Measurements from ENCODE around the gene GCN1. TPM values are rescaled to one million over a fixed set of nuclear protein-coding genes. Genes with fewer than 3 reads are reported as not detected.
A peak's percentile ranks its signal among the peaks of the same experiment; 100 is the strongest.

GCN1 gene
- total and polyA plus RNA-seq, 10 of the 15 experiments (the other 5 are each of a cell fraction or from before 2014, with no cell fraction given) = 10.8 to 150 (median 58.3) TPM

GRCh38 chr12:120089105-120089504 is 105.4 kb downstream of the GCN1 start (continued):
- TF ChIP-seq MAX (IDR thresholded peaks at IDR 0.05; ENCODE audit: low read depth, low read length) = no peak
- no peak for TF ChIP-seq ZNF274 (IDR thresholded peaks at IDR 0.05; ENCODE audit: insufficient read depth, insufficient read length)
- no peak for TF ChIP-seq USF1 (IDR thresholded peaks at IDR 0.05; ENCODE audit: borderline replicate concordance, extremely low read length, insufficient read depth, low read depth, low read length)
- TF ChIP-seq TARDBP (IDR thresholded peaks at IDR 0.05; ENCODE audit: borderline replicate concordance) = no peak
- no peak for TF ChIP-seq CHD2 (IDR thresholded peaks at IDR 0.05; ENCODE audit: borderline replicate concordance, low read depth, low read length)
- TF ChIP-seq SUZ12 (IDR thresholded peaks at IDR 0.05; ENCODE audit: unreplicated experiment) = no peak

- peak overlapping the region; percentile 65 for H3K27ac ChIP-seq (ENCODE audit: control insufficient read depth, insufficient read depth)
- H3K4me3 ChIP-seq = peak overlapping the region; percentile 55; the same call in 1 of the 2 replicates
- in situ Hi-C loops (cut with MboI) = no loop called here
- no peaks in the 10 kb centered on the region; a peak in 1 of 4 replicates for H3K36me3 ChIP-seq (ENCODE audit: control insufficient read depth in 2 of 2, insufficient read depth in 2 of 2, low read length in 1 of 2)
- no peaks in the 10 kb centered on the region for H3K79me2 ChIP-seq (ENCODE audit: control insufficient read depth, insufficient read depth, low read length)
- intact Hi-C loops (cut with micrococcal nuclease; ENCODE audit: unreplicated experiment) = loop anchor here (2.0 to 10.0 kb wide), 4 partner anchors 24 to 152 kb away; partner anchors contain the start of gene BICDL1
- POLR2A ChIA-PET = interaction anchor here (0.6 to 3.1 kb wide), 10 partner anchors 23 to 114 kb away, joined by 3 to 14 read pairs (median 4); partner anchors contain the start of genes BICDL1, RAB35 and RPLP0
- H3K4me1 ChIP-seq (ENCODE audit: control insufficient read depth, insufficient read depth, low read length) = peaks cover 12% of the 10 kb centered on the region
- peak overlapping the region; percentile 96 for H3K4me2 ChIP-seq (ENCODE audit: control insufficient read depth, insufficient read depth)
- H3K27me3 ChIP-seq (replicated peaks in 1 of 2; ENCODE audit: control insufficient read depth in 2 of 2, insufficient read depth in 2 of 2, low read length in 1 of 2) = no peaks in the 10 kb centered on the region
- peak; percentile 98 for DNase-seq (ENCODE audit: low read depth, low spot score)
- no peaks in the 10 kb centered on the region; the same call in 1 of the 2 replicates for H4K20me1 ChIP-seq (ENCODE audit: control insufficient read depth, insufficient read depth)
- H3K9ac ChIP-seq (ENCODE audit: control insufficient read depth, insufficient read depth, low read length) = peak overlapping the region; percentile 69
- BruUV-seq (replicated peaks) = no TSS peak
- CTCF ChIA-PET = interaction anchor here (0.6 to 2.0 kb wide), 33 partner anchors 10 to 185 kb away, joined by 3 to 22 read pairs (median 4); partner anchors contain the start of genes BICDL1 and RPLP0
- RAD21 ChIA-PET (ENCODE audit: unreplicated experiment) = interaction anchor here (0.7 to 2.7 kb wide), 21 partner anchors 16 to 359 kb away, joined by 3 to 37 read pairs (median 4); partner anchors contain the start of genes BICDL1, RAB35 and RPLP0
- SMC1A ChIA-PET (ENCODE audit: uncharacterized antibody, unreplicated experiment) = interaction anchor here (1.0 to 2.5 kb wide), 11 partner anchors 25 to 124 kb away, joined by 3 to 20 read pairs (median 4); partner anchors contain the start of genes BICDL1 and RPLP0
- no peaks in the 10 kb centered on the region for H3K9me3 ChIP-seq (replicated peaks; ENCODE audit: control insufficient read depth, insufficient read depth, low read length)
- peak; percentile 98 for ATAC-seq
- H2AFZ ChIP-seq (ENCODE audit: control insufficient read depth, low read depth, low read length) = peak overlapping the region; percentile 97
- peak; percentile 99 for FAIRE-seq
- WGBS (ENCODE audit: insufficient coverage, insufficient replicate concordance, low lambda C conversion rate, missing lambda C conversion rate) = 1% methylated on average over 55 of the region's 55 CpGs
- peak; percentile 79; the same call in 1 of the 2 replicates for TF ChIP-seq MAX (IDR thresholded peaks at IDR 0.05; ENCODE audit: low read depth, low read length)
- TF ChIP-seq ZNF687 (IDR thresholded peaks at IDR 0.05) = peak; percentile 31; the same call in 1 of the 2 replicates
- peak; percentile 15; the same call in 1 of the 2 replicates for TF ChIP-seq EED (IDR thresholded peaks at IDR 0.05; ENCODE audit: low read depth)
- no peak for TF ChIP-seq MTA2 (IDR thresholded peaks at IDR 0.05; ENCODE audit: low read depth)
- TF ChIP-seq BACH1 (IDR thresholded peaks at IDR 0.05; ENCODE audit: borderline replicate concordance) = peak; percentile 100
- no peak for TF ChIP-seq CBX3 (IDR thresholded peaks at IDR 0.05; ENCODE audit: borderline replicate concordance, low read depth)
- peak; percentile 43 for TF ChIP-seq FOS (IDR thresholded peaks at IDR 0.05; ENCODE audit: borderline replicate concordance, extremely low read depth, insufficient read length)
These were observed 107.5 kb downstream of the GCN1 start for GRCh38 chr12:120086801-120087621.
